Neutrophil (primary cell): Measurements from ENCODE around the gene EVA1C.

Experiments
- H3K27ac ChIP-seq: fragments of 200-600 bp; sonication (generic); 2 replicates; pipeline ENCODE4 v1.5.1; 2016; ENCODE audit warnings: mild to moderate bottlenecking, moderate library complexity
- H3K27me3 ChIP-seq: fragments of 200-600 bp; sonication (generic); 2 replicates; pipeline ENCODE4 v1.6.0; 2016; ENCODE audit warnings: mild to moderate bottlenecking
- H3K36me3 ChIP-seq: fragments of 200-600 bp; sonication (generic); 2 replicates; pipeline ENCODE4 v1.5.1; 2017
- H3K4me1 ChIP-seq, 2 experiments: fragments of 200-600 bp in 1 of 2; sonication (generic) in 1 of 2; 1 replicate in 1 of 2; 2 replicates in 1 of 2; pipeline versions ENCODE4 v1.5.1 to v1.6.1; 2013 to 2016; ENCODE audit warnings: low read depth in 1 of 2, low read length in 1 of 2, mild to moderate bottlenecking in 1 of 2, moderate library complexity in 1 of 2; ENCODE audit not compliant: control insufficient read depth in 1 of 2, insufficient read depth in 1 of 2
- H3K4me3 ChIP-seq, 2 experiments: fragments of 200-600 bp in 1 of 2; sonication (generic) in 1 of 2; 1 replicate in 1 of 2; 2 replicates in 1 of 2; pipeline ENCODE4 v1.5.1; 2013 to 2016; ENCODE audit warnings: low read depth in 1 of 2, low read length in 1 of 2, mild to moderate bottlenecking in 1 of 2, moderate library complexity in 1 of 2
- H3K9me3 ChIP-seq: fragments of 200-600 bp; sonication (generic); 2 replicates; pipeline ENCODE4 v1.5.1; 2016
- TF ChIP-seq, protein P1 (sequence below): fragments of 200-600 bp; sonication (generic); IDR thresholded peaks from 2 replicates; pipeline ENCODE4 v1.5.1; 2016; ENCODE audit warnings: antibody characterized with exemption

Gene EVA1C

DNA sequence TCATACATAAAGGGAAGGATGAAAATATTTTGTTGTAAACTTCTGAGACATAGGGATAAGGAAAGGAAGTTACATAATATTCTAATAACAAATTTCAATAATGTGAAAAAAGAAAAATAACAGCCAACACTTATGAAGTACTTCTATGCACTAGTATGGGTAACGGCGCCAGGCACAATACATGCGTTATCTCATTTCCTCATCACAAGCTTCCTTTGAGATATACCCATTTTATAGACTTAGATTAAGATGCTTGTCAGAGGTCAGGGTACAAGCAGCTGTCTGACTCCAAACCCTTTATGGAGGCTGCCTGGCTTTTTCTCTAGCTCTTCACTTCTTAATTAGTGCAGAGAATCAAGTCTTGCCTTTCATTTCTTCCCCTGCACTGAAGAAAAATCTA lies 131.5 kb downstream of the EVA1C start:
- Histone ChIP-seq H3K36me3 (no peaks in the 10 kb centered on the region), H3K4me1 (no peaks in the 10 kb centered on the region)
- TF ChIP-seq, protein P1, sequence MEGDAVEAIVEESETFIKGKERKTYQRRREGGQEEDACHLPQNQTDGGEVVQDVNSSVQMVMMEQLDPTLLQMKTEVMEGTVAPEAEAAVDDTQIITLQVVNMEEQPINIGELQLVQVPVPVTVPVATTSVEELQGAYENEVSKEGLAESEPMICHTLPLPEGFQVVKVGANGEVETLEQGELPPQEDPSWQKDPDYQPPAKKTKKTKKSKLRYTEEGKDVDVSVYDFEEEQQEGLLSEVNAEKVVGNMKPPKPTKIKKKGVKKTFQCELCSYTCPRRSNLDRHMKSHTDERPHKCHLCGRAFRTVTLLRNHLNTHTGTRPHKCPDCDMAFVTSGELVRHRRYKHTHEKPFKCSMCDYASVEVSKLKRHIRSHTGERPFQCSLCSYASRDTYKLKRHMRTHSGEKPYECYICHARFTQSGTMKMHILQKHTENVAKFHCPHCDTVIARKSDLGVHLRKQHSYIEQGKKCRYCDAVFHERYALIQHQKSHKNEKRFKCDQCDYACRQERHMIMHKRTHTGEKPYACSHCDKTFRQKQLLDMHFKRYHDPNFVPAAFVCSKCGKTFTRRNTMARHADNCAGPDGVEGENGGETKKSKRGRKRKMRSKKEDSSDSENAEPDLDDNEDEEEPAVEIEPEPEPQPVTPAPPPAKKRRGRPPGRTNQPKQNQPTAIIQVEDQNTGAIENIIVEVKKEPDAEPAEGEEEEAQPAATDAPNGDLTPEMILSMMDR = no peak

GRCh38 chr21:32544697-32545096 lies 132.2 kb downstream of the EVA1C start:
- Histone ChIP-seq H3K9me3 (no peaks in the 10 kb centered on the region), H3K27me3 (no peaks in the 10 kb centered on the region), H3K27ac (no peak overlapping the region), H3K36me3 (no peaks in the 10 kb centered on the region), H3K4me1 (no peaks in the 10 kb centered on the region), H3K4me3 (no peak overlapping the region)
- TF ChIP-seq, protein P1 = no peak

More for the DNA sequence above, 131.5 kb downstream of the EVA1C start:
- H3K27me3 ChIP-seq = no peaks in the 10 kb centered on the region
- no peak overlapping the region for H3K4me3 ChIP-seq
- H3K9me3 ChIP-seq = no peaks in the 10 kb centered on the region
- H3K27ac ChIP-seq = no peak overlapping the region

DNA sequence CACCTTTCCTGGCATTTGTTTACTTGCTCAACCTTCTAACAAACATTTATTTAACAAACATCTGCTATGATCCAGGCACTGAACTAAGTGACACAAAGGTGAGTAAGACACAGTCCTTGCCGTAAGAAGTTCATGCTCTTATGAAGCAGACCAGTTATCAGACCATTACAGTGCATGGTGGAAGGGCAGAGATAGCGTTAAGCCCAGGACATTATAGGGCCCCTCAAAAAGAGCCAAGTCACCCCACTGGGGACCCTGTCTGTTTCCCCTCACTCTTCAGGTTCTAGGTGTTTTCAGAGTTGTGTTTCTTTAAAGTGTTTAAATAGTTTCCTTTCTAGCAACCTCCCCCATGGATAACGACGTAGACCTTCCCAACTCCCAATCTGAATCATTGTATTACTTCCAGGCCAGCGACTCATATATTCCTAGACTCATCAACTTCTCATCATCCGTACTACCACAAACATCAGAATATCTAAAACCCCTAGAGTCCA lies 133.5 kb downstream of the EVA1C start:
- Histone ChIP-seq H3K4me1 (no peaks in the 10 kb centered on the region), H3K36me3 (no peaks in the 10 kb centered on the region), H3K9me3 (no peaks in the 10 kb centered on the region), H3K27me3 (no peaks in the 10 kb centered on the region), H3K4me3 (no peak overlapping the region), H3K27ac (no peak overlapping the region)
- TF ChIP-seq, protein P1 = no peak

- Histone ChIP-seq H3K27ac (no peak overlapping the region), H3K4me1 (no peaks in the 10 kb centered on the region), H3K36me3 (no peaks in the 10 kb centered on the region), H3K9me3 (no peaks in the 10 kb centered on the region), H3K4me3 (no peak overlapping the region), H3K27me3 (no peaks in the 10 kb centered on the region)
- TF ChIP-seq, protein P1 = no peak
Observed at GRCh38 chr21:32547018-32547417, 134.5 kb downstream of the EVA1C start.

- Histone ChIP-seq H3K27me3 (no peaks in the 10 kb centered on the region), H3K4me1 (no peaks in the 10 kb centered on the region), H3K4me3 (no peak overlapping the region), H3K36me3 (no peaks in the 10 kb centered on the region), H3K9me3 (no peaks in the 10 kb centered on the region), H3K27ac (no peak overlapping the region)
- TF ChIP-seq, protein P1 = no peak
Observed at GRCh38 chr21:32548978-32549377, 136.5 kb downstream of the EVA1C start.

GRCh38 chr21:32549440-32549839 lies 136.9 kb downstream of the EVA1C start:
- Histone ChIP-seq H3K27ac (no peak overlapping the region), H3K27me3 (no peaks in the 10 kb centered on the region), H3K4me3 (no peak overlapping the region), H3K4me1 (no peaks in the 10 kb centered on the region), H3K9me3 (no peaks in the 10 kb centered on the region), H3K36me3 (no peaks in the 10 kb centered on the region)
- TF ChIP-seq, protein P1 = no peak
